ENCODE results near the gene F10. TPM values are rescaled to one million over a fixed set of nuclear protein-coding genes. Genes with fewer than 3 reads are reported as not detected.

Gene F10
- total RNA-seq, 1 experiment from 2014 or later: 0.10 TPM

GRCh38 chr13:113086991-113087922 is 35.3 kb upstream of the F10 start:
- DNase-seq (ENCODE audit: low read depth): no peak

DNA sequence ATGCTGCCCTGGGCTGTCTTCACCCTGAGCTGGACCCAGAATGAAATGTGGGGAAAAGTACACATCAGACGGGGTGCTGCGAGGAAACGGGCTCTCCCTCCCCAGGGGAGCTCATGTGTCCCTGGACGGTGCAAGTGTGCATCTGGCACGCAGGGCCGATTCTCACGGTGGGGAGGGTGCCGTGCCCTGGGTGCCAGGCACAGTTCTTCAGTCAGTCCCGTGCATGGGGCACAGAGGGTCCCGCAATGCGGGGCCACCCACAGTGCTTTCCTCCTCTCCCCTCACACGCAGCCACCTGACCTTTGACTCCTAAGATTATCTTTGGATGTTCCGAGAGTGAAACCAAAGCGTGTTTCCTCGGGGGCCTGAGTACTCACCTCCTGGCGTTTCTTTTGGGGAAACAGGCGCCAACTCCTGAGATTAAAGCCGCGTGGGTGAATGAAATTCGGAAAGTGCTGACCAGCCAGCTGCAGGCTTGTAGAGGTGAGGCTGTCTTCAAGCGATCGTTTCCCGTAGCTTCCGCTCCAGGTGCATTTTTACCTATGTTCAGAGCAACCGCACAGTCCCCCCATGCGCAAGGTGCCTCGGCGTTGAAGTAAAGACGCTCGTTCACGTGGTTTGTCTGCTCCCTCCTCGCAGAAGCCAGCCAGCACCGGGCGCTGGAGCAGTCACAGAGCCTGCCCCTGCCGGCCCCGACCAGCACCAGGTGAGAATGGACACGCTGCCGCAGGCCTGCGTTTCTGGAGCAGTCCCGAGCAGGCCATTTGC is 34.5 kb upstream of the F10 start:
- DNase-seq (ENCODE audit: low read depth): no peak

GRCh38 chr13:113088691-113089020 is 33.9 kb upstream of the F10 start:
- no peak for DNase-seq (ENCODE audit: low read depth)

- DNase-seq (ENCODE audit: low read depth): no peak
These were observed 32.7 kb upstream of the F10 start for GRCh38 chr13:113089693-113090414.

- no peak for DNase-seq (ENCODE audit: low read depth)
These were observed 32.2 kb upstream of the F10 start for GRCh38 chr13:113090415-113090770.

- DNase-seq (ENCODE audit: low read depth): no peak
These were observed 31.8 kb upstream of the F10 start for GRCh38 chr13:113090806-113091205.

- DNase-seq (ENCODE audit: low read depth): no peak
These were observed 31.3 kb upstream of the F10 start for GRCh38 chr13:113091211-113091771.

- no peak for DNase-seq (ENCODE audit: low read depth)
These were observed 30.5 kb upstream of the F10 start for GRCh38 chr13:113091891-113092775.

- DNase-seq (ENCODE audit: low read depth): no peak
These were observed 29.6 kb upstream of the F10 start for GRCh38 chr13:113092776-113093579.

DNA sequence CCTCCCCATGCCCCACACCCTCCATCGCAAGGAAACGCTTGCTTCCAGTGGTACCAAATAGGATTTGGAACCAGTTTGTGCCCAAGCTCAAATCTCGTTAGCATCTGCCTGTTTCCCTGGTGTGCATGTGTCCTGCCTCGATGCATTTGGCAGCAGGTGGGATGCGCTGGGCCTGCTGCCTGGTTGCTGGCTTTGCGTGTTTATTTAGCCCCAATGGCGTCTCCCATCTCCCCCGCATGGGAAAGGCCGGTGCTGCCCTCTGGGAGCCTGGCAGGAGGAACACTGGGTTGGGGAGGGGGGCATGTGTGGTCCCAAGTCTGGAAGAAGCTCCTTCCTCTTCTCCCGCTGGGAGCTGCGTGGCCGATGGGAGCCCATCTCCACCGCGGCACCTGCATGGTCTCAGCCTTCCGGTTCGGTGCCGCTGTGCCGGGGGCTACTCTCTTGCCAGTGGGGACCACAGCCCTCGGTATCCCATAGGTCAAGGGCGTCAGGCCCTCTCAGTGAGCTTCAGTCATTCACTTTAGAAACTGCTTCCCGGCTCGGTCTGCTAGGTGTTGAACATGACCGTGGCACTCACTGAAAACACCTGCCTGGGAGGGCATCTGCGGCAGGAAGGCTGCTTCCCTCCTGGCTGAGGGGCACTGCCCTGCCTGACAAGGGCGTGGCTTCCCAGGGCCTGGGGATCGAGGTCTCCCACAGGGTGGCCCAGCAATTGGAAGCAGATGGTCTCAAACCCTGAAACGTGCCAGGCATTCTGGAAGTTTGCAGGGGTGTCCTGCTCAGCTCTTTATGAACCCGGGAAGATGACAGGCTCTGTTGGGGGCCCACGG is 28.8 kb upstream of the F10 start:
- DNase-seq (ENCODE audit: low read depth): no peak

GRCh38 chr13:113094410-113094800 is 28.2 kb upstream of the F10 start:
- no peak for DNase-seq (ENCODE audit: low read depth)

- no peak for DNase-seq (ENCODE audit: low read depth)
These were observed 27.2 kb upstream of the F10 start for GRCh38 chr13:113095146-113096051.

DNA sequence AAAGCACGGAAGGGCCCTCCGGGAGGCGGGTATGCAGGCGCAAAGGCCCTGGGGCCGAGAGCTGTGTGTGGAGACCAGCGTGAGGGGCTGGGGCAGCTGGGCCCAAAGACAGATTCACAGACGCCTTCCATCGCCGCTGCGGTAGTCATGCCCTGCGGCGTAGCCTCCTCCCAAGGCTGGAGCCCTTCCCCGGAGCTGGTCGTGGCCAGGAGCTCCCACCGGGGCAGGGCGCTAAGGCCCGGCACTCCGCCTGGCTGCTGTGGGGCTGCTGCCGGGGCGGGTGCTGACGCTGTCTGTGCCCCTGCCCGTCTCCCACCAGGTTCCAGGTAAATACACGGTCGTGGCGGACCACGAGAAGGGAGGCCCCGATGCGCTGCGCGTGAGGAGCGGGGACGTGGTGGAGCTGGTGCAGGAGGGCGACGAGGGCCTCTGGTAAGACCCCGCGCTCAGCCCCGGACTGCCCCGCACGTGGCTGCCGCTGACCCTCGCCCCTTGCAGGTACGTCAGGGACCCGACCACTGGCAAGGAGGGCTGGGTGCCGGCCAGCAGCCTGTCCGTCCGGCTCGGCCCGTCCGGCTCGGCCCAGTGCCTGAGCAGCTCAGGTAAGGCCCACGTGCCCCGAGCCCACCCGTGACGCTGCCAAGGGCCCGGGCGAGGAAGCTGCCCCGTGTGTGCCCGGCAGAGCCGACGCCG is 26.4 kb upstream of the F10 start:
- no peak for DNase-seq (ENCODE audit: low read depth)

DNA sequence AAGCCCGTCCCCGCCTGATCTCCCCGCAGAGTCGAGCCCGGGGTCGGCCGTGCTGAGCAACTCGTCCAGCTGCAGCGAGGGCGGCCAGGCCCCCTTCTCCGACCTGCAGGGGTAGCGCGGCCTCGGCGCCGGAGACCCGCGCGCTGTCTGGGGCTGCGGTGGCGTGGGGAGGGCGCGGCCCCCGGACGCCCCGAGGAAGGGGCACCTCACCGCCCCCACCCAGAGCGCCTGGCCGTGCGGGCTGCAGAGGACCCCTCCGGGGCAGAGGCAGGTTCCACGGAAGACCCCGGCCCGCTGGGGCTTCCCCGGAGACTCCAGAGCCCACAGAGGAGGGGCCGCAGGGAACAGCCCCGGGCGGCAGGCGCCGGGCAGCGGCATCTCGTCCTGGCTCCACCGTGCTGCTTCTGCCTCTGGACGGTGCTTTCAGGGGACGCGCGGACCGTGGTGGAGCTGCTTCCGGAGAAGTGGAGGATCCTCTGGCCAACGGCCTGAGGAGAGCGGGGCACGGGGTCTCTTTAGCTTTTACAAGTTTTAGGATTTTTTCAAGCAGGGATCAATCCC is 25.8 kb upstream of the F10 start:
- no peak for DNase-seq (ENCODE audit: low read depth)

DNA sequence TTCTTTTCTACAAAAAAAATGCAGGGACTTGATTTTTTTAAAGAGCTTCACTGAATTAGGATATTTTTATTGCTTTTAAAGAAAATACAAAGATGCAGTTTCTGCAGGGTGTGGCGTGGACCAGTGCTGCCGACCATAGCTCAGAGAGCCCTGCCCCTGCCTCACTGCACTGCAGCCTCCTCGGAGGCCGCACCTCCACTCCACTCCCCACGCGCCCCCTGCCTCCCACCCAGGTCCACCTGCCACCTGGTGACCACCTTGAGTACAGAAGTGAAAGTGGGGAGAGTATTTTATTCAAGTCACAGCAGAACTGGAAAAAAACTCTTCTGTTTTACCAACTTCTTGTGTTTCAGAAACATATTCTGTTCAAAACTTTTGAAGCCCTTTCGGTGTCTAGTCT is 24.9 kb upstream of the F10 start:
- DNase-seq (ENCODE audit: low read depth): no peak

GRCh38 chr13:113098162-113098732 is 24.4 kb upstream of the F10 start:
- DNase-seq (ENCODE audit: low read depth): no peak

GRCh38 chr13:113099142-113099541 is 23.5 kb upstream of the F10 start:
- DNase-seq (ENCODE audit: low read depth): no peak

All from M059J (cell line).